Fibroblast of skin of scalp (primary cell): ENCODE measurements around the gene TINAGL1.

Experiments used
- DNase-seq: peaks from one replicate; pipeline ENCODE4 v3.0.0-alpha.2; 2013

TINAGL1 gene

GRCh38 chr1:31627930-31628559, 51.7 kb downstream of the TINAGL1 start:
- no peak for DNase-seq

GRCh38 chr1:31628931-31629556, 52.7 kb downstream of the TINAGL1 start:
- DNase-seq = no peak

GRCh38 chr1:31632649-31633048, 56.3 kb downstream of the TINAGL1 start:
- no peak for DNase-seq

GRCh38 chr1:31633117-31633516, 56.8 kb downstream of the TINAGL1 start:
- DNase-seq = no peak
